ENCODE data around the gene AZIN2.

Gene AZIN2

DNA sequence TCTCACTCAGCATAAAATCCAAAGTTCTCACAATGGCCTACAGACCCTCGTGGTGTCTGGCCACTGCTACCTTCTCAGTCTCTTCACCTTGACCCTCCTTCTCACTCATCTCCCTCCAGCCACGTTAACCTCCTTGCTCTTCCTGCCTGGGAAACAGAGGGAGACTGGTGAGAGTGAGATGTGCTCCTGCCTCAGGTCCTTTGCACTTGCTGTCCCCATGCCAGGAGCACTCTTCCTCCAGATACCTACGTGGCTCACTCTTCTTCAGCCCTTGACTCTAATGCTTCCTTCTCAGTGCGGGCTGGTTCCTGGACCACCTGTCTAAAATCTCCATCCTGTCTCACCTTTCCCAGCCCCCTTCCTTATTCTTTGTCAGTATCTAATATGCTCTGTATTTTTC, 76.2 kb downstream of the AZIN2 start:
- no peak for DNase-seq

DNA sequence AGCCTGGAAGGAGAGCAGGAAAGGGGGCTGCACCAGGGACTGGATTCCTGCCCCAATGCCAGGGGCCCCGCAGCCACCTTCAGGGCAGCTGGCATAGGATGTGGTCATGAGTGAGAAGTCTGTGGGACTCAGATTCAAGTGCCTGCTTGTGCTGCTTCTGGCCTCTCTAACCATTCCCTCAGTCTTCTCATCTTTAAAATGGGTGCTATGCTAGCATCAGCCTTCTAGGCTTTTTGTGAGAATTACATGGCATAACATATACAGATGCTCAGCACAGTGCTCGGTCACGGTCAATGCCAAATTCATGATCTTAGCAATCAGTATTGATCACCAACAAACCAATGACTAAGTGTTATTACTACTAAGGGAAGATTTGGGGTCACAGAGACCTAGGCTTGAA, 77.4 kb downstream of the AZIN2 start:
- no peak for DNase-seq

DNA sequence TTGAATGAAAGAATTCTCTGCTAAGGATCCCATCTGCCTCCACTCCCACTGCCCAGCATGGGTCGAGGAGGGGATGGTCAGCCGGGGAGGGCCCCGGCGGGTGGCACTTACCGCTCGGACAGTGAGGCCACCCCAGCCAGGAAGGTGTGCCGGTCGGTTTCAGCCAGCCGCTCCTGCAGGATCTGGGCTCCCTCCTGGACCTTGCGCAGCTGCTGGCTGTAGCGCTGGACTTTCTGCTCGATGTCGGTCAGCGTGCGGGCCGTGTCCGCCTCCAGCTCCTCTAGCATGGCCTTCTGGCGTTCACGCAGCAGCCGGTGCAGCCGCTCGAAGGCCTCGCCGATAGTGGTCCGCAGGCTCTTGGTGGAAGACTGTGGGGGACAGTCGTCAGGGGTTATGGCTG, 78.6 kb downstream of the AZIN2 start:
- no peak for DNase-seq

DNA sequence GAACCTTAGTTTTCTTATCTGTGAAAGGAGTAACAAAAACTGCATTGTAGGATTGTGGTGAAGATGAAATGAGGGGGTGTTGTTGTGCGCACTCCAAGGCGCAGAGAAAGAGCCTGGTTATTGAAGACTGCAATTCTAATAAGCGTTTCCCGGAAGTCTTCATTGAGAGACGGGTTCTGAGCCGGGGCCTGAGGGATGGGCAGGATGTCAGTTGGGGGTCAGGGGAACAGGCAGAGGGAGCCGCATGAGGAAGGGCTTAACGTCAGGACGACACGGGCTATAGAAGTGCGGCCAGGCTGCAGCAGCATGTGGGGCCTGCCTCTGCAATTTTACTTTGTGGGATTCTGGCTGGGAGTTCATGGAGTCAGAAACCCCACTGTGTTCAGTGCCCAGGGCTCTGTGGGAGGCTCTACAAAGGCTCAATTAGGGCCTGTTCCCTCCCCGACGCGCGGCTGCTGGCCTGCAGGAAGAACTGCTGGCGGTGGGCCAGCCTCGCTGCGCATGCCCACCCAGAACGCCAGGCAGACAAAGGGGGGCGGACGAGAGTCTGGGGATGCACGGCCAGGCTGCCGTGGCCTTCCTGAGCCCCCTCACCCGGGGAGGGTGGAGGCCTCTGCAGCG, 80.2 kb downstream of the AZIN2 start:
- DNase-seq = no peak

DNA sequence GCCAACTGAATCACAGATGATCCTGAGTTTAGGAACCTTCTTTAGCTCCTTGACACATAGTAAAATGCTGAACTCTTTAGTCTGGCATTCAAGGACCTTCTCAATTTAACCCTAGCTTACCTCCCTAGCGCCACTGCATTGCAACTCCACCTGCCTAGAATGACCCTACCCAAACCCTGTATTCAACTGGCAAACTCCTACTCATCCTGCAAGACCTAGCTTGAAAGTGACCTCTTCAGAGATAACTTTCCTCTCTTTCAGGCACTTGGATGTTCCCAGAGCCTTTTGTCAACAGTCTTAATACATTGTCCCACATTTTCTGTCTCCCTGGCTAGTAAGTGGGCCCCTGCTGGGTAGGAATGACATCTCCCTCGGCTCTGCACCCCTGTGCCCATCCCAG, 81.2 kb downstream of the AZIN2 start:
- no peak for DNase-seq

DNA sequence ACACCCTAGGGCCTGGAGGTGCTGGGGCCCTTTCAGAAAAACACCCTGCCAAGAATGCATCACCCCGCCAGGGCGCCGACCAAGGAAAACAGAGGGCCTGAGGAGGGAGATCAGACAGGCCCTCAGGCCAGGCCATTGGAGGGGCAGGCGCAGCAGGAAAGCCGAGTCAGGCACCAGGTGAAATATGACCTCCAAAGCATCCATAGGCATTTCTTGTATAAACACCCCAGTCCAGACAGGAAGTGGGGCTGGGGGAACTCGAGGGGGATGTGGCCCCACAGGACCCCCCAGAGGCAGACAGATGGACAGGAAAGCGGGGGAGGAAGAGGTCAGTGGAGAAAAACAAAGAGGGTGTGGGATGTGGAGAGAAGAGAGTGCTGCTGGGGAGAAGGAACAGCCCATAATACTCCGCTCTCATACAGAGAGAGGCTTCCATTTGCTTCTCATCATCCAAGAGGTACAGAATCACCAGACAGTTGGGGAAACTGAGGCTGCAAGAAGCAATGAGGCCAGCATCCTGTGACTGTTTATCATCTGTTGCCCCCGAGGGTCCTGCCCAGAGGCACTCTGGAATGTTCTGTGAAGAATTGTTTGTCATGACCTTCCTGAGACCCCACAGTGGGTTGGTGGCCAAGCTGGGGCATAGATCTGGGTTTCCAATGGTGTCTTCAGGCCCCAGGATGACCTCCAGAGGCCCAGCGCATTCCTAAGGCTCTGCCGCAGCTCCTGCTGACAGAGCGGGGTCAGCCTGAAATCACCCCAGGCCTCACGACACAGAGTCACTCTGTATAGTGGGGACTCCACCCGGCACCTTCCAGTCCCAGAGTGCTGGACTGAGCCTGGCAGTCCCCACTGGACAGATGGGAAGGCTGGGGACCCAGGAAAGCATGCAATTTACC, 82.9 kb downstream of the AZIN2 start:
- DNase-seq = no peak

DNA sequence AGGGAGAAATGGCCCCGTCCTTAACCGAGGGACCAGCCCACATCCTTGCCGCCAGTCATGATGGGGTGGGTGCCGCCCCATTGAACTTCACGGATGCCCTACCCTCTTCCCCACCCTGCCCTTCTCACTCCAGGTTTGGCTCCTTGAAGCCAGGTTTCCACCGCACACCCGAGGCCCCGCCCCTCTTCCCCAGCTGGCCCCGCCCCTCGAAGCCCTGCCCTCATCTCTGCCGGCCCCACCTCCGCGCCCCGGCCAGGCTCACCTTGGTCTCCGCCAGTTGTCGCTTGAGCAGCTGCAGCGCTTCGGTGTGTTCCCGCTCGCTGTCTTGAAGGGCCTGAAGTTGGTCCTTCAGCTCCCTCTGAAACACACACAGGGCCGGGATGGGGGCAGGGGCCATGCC, 84.3 kb downstream of the AZIN2 start:
- no peak for DNase-seq

DNA sequence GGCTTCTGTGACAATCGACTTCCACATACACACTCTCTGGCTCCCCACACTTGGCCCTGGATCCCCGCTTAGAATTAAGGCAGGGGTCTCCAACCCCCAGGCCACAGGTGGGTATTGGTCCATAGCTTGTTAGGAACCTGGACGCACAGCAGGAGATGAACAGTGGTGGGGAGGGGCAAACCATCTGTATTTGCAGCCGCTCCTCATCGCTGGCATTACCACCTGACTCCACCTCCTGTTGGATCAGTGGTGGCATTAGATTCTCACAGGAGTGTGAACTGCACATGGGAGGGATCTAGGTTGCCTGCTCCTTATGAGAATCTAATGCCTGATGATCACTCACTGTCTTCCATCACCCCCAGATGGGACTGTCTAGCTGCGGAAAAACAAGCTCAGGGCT, 84.9 kb downstream of the AZIN2 start:
- DNase-seq = no peak

DNA sequence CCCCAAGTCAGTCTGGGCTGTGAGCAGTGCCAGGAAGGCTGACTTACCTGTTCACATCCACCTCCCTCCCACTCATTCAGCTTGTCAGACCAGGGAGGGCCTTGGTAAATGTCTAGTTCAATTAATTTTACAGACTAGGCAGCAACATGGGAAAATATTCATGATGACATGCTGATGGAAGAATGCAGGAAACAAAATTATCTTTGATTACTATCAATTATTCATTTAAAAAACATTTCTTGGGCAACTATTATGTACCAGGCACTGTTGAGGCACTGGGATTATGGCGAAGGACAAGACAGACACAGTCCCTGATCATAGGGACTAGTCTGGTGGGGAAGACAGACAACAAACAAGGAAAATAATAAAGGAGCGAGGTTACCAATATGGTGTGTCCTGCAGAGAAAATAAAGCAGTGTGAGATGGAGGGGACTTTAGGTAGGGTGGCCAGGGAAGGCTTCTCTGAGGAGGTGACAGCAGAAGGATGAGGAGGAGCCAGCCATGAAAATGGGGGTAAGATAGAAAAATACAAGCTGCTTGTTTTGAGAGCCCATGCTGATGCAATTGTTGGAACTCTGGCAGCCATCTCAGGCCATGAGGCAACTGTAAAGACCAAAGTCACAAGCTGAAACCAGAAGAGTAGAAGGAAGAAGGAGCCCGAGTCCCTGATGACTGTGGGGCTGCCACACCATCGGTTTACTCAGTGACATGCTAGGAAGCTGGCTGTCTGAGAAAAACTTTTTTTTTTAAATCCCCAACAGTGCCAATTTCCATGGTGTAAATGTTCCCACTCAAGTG, 86.9 kb downstream of the AZIN2 start:
- no peak for DNase-seq

DNA sequence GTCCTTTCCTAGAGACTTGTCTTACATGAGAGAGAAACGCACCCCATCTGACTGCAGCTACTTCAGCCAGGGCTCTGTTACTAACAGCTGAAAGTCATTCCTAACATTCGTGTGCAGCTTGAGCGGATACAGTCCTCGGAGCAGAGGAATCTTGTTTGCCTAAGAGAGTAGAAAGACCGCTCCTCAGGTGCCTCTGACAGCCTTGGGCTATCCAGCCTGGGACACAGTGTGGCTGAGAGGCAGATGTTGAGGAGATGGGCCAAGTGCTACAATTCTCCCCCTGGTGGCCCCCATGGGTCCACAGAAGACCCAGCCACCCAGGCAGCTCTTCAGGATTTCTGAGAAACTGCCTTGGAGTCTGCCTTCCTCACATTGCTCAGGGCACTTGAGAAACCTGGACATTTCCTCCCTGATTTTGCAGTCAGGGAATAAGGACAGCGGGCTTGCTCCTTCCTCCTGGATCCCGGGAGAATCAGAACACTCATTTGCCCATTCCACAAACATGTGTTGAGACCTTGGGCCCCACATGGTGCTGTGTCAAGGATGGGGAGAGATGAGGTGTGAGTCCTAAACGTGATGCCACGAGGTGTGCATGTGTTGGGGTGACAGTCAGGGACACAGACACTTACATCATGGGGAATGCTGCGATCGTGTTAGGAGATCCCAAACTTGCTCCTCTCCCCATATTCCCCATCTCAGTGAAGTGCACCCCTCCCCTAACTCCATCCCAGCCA, 87.8 kb downstream of the AZIN2 start:
- no peak for DNase-seq

DNA sequence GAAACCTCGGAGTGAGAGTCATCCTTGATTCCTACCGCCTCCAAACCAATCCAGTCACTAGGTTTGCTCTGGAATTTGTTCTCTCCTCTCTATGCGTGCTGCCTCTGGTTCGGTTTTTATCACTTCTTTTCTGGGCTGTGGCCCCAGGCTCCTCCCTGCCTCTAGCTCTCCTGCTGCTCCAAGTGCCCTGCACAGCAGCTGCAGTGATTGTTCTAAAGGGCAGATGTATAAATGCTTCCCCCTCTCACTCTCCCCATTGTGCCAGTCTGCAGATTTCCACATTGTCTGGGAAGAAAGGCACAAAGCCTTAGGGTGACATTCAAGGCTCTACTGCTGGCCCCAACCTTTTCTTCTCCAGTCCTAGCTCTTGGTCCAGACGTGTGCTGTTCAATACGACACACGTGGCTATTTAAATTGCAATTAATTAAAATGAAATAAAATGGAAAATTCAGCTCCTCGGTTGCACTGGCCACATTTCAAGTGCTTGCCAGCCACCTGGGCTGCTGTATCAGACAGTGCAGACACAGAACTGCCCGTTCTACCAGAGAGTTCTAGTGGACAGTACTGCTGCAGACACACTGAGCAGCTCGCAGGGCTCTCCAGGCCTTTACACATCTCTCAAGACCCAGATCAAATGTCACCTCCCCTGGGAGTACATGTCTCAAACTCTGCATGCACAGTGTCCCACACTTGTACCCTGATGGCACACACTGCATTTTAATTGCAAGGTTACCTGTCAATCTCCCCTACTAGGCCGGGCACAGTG, 88.5 kb downstream of the AZIN2 start:
- no peak for DNase-seq
